GM19468 (cell line): ENCODE data around the gene MT1F.

Source experiments
- ATAC-seq: cut with Tn5 transposase; IDR thresholded peaks from one replicate; pipeline ENCODE4 v1.9.1; 2021; ENCODE audit warnings: mild to moderate bottlenecking, moderate library complexity, moderate number of reproducible peaks; ENCODE audit not compliant: unreplicated experiment; ENCODE audit errors: extremely low read depth

Gene MT1F

DNA sequence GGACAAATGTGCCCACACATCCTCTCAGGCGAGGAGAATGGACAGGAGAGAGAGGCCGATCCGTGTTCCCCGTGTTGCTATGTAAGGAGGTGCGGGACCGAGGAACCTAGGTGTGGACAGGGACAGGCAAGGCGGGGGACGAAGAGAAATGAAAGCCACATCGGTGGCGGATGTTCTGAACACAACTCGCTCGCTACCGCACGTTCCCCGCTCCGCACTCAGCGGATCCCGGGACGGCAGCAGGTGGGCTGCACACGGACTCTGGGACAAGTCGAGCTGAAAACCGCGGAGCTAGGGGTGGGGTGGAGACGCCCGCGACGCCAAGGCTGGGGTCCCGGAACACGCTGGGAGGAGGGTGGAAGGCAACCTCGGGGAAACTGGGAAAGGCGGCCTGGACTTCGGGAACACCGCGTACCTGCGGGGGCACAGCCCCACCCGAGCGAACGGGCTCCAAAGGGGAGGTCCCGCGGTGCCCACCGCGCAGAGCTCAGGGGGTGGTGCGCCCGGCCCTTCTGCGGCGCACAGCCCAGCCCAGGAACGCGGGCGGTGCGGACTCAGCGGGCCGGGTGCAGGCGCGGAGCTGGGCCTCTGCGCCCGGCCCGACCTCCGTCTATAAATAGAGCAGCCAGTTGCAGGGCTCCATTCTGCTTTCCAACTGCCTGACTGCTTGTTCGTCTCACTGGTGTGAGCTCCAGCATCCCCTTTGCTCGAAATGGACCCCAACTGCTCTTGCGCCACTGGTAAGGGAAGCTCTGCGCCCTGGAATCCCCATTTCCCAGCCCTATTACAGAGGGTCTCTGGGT lies 32.4 kb upstream of the MT1F start, which contains the start of gene MT1E:
MT1E (plus strand) TSS at position 642 of the 803 bp plus-strand sequence; CDS start at position 713, 71 bp downstream.
- peak; percentile 33 for ATAC-seq

DNA sequence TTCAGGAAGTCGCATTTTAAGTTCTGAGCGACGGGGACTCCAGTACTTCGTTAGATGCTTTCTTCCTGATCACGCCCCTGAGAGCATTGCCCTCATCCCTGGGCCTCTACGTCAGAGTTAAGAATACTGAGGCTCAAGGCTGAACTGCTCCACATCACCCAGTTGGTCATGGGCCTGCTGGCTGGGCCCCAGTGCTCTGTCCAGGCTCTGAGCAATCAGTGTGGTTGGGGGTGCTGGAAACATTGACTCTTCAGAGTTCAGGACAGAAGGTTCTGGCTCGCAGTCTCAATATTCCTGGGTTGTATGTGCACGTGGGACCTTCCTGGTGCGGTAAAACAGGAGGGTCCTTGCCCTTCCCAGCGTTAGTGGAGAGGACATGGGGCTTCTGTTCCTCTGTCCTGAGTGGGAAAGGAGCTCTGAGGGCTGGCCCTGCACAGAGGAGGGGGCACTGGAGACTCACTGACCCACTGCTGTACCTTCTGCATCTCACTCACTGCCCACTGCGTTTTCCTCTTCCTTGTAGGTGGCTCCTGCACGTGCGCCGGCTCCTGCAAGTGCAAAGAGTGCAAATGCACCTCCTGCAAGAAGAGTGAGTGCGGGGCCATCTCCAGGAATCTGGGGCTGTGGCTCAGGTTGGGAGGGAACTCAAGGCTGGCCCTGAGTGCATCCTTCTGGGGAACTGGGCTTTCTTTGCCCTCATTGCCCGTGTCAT lies 31.7 kb upstream of the MT1F start:
- no peak for ATAC-seq

DNA sequence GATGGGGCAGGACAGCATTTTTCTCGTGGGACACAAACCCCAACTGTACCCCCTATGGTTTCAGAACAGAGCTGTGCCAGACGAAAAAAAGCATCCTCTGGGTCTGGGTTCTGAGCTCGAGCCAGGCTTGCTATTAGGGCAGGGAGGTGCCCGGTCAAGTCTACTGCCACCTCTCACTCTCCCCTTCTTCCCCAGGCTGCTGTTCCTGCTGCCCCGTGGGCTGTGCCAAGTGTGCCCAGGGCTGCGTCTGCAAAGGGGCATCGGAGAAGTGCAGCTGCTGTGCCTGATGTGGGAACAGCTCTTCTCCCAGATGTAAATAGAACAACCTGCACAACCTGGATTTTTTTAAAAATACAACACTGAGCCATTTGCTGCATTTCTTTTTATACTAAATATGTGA lies 31.1 kb upstream of the MT1F start:
- ATAC-seq = no peak

DNA sequence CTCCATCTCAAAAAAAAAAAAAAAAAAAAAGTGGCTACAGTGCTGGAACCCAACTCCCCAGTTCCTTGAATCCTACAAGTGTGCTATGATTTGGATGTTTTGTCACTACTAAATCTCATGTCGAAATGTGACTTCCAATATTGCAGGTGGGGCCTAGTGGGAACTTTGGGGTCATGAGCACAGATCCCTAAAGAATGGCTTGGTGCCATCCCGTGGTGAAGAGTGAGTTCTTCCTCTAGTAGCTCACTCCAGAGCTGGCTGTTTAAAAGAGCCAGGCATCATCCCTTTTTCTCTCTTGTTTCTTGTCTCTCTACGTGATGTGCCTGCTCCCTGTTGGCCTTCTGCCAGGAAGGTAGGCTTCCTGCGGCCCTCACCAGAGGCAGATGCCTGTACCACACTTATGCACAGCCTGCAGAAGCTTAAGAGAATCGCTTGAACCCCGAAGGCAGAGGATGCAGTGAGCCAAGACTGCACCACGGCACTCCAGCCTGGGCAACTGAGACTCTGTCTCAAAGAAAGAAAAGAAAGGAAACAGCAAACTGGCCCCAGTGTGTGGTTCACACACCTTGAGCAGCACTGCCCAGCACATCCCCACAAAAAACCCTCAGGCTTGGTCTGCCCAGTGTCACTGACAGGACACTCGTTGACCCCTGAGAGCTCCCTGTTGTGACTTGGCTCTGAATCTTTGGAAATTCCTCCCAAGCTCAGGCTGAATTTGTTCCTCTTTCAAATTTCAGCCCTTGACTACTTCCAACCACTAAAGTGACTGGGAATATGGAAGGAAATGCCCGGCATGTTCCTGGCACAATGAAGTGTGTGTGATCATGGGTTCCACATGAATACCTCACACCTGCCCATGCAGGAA lies 29.0 kb upstream of the MT1F start:
- no peak for ATAC-seq

DNA sequence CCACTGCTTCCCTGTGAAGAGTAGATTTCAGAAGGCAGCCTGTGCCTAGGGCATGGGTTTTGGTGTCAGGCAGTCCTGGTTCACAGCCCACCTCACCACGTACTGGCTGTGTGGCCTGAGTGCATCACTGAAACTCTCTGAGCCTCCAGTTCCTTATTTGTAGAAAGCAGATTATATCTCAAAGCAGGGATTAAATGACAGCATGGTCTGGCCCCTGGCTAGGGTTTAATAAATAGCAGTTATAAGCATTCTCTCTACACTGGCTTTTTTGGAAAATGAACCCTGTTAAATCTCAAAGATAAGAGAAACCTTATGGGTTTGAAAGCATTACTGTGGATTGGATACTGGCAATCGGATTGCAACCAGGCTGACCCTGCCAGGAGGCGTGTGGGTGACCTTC lies 28.2 kb upstream of the MT1F start:
- ATAC-seq = no peak

DNA sequence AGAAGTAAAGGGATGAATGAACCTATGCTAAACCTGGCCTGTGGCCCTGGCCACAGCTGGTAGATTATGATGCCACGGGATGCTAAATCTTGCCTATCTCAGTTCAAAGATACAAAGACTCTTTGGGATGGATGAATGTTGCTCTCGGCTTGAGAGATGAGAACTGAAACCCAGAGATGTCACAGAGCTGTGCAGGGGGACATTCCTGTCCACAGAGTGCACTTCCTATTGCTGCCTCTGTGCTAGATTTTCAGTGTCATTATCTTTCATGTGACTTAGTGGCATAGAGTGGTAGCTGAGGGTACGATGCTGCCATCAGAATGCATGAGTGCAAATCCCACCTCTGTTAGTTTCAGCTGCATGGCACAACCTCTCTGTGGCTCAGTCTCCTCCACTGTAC lies 27.6 kb upstream of the MT1F start:
- peak; percentile 56 for ATAC-seq

DNA sequence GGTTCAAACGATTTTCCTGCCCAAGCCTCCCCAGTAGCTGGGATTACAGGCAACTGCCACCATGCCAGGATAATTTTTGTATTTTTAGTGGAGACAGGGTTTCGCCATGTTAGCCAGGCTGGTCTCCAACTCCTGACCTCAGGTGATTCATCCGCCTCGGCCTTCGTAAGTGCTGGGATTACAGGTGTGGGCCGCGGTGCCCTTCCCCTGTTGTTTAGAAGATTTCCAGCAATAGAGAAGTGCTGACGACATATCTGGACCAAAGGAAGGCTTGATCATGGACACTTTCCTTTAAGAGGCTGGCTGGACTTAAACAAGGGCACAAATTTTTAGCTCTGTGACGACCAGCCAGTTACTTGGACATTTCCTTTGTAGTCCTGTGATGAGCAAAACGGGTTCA lies 26.6 kb upstream of the MT1F start:
- no peak for ATAC-seq

DNA sequence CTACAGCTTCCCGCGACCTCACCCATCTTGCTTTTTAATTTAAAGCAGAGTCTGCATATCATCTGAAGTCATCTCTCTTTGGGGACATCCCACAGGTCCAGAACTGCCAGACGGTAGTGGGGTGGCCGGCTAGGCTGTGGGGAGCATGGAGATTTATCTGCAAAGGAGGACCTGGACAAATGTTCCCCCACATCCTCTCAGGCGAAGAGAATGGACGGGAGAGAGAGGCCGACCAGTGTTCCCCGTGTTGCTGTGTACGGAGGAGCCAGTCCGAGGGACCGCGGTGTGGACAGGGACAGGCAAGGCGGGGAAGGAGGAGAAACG lies 26.0 kb upstream of the MT1F start:
- no peak for ATAC-seq

DNA sequence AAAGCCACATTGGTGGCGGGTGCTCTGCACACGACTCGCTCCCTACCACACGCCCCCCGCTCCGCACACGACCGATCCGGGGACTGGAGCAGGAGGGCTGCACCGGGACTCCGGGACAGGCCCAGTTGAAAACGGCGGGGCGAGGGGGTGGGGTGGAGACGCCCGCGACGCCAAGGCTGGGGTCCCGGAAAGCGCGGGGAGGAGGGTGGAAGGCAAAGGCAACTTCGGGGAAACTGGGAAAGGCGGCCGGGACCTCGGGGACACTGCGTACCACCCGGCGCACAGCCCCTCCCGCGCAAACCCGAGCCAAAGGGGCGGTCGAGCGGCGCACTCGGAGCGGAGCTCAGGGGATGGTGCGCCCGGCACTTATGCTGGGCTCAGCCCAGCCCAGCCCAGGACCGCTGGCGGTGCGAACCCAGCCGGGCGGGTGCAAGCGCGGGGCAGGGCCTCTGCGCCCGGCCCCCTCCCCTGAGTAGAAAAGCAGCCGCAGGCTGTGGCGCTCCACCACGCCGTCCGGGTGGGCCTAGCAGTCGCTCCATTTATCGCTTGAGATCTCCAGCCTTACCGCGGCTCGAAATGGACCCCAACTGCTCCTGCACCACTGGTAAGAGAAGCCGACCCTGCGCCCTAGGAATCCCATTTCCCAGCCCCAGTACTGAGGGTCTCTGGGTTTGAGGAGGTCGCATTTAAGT lies 25.5 kb upstream of the MT1F start, which contains the start of gene MT1M:
MT1M (plus strand) TSS at position 504 of the 692 bp plus-strand sequence; CDS start at position 577, 73 bp downstream.
- ATAC-seq = no peak

DNA sequence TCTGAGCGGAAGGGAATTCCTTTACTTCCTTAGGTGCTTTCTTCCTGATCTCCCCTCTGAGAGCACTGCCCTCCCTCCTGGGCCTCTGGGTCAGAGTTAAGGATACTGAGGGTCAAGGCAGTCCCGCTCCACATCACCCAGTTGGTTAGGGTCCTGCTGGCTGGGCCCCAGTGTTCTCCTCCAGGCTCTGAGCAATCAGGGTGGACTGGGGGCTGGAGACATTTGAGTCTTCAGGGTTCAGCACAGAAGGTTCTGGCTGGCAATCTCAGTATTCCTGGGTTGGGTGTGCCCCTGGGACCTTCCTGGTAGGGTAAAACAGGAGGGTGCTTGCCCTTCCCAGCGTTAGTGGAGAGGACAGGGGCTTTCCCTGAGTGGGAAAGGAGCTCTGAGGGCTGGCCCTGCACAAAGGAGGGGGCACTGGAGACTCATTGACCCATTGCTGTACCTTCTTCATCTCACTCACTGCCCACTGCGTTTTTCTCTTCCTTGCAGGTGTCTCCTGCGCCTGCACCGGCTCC lies 24.9 kb upstream of the MT1F start:
- ATAC-seq = no peak

DNA sequence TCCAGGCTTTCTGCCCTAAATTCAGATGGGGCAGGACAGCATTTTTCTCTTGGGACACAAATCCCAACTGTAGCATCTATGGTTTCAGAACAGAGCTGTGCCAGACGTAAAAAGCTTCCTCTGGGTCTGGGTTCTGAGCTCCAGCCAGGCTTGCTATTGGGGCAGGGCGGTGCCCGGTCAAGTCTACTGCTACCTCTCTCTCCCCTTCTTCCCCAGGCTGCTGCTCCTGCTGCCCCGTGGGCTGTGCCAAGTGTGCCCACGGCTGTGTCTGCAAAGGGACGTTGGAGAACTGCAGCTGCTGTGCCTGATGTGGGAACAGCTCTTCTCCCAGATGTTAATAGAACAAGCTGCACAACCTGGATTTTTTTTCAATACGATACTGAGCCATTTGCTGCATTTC lies 24.2 kb upstream of the MT1F start:
- ATAC-seq = no peak

DNA sequence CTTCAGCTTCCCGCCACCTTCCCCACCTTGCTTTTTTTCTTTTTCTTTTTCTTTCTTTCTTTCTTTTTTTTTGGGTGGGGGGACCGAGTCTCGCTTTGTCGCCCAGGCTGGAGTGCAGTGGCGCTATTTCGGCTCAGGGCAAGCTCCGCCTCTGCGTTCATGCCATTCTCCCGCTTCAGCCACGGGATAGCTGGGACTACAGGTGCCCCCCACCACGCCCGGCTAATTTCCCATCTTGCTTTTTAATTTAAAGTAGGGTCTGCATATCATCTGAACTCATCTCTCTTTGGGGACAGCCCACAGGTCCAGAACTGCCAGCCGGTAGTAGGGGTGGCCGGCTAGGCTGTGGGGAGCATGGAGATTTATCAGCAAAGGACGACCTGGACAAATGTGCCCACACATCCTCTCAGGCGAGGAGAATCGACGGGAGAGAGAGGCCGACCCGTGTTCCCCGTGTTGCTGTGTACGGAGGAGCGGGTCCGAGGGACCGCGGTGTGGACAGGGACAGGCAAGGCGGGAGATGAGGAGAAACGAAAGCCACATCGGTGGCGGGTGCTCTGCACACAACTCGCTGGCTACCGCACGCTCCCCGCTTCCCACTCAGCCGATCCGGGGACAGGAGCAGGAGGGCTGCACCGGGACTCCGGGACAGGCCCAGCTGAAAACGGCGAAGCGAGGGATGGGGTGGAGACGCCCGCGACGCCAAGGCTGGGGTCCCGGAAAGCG lies 22.9 kb upstream of the MT1F start:
- no peak for ATAC-seq

DNA sequence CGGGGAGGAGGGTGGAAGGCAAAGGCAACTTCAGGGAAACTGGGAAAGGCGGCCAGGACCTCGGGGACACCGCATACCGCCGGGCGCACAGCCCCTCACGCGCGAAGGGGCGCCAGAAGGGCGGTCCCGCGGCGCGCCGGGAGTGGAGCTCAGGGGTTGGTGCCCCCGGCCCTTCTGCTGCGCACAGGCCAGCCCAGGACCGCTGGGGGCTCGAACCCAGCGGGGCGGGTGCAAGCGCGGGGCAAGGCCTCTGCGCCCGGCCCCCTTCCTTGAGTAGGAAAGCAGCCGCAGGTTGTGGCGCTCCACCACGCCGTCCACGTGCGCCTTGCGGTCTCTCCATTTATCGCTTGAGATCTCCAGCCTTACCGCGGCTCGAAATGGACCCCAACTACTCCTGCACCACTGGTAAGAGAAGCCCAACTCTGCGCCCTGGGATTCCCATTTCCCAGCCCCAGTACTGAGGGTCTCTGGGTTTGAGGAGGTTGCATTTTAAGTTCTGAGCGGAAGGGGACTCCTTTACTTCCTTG lies 22.3 kb upstream of the MT1F start:
- no peak for ATAC-seq

DNA sequence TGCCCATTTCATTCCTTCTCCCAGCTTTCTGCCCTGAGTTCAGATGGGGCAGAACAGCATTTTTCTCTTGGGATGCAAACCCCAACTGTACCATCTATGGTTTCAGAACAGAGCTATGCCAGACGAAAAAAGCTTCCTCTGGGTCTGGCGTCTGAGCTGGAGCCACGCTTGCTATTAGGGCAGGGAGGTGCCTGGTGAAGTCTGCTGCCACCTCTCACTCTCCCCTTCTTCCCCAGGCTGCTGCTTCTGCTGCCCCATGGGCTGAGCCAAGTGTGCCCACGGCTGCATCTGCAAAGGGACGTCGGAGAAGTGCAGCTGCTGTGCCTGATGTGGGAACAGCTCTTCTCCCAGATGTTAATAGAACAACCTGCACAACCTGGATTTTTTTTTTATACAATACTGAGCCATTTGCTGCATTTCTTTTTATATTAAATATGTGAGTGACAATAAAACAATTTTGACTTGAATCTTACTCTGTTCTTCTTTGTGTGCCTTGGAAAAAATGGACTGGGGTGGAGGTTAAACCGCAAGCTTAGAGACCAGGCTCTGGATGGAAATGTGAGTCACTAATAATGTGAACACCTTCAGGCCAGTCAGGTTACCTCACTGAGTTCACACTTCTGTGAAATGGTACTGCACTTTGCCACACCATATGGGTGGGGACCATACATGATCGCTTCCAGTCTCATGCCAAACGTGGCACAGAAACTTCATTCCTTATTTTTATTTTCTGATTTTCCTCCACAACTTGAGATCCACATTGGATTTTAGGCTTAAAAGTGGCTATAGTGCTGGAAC lies 20.9 kb upstream of the MT1F start:
- no peak for ATAC-seq

DNA sequence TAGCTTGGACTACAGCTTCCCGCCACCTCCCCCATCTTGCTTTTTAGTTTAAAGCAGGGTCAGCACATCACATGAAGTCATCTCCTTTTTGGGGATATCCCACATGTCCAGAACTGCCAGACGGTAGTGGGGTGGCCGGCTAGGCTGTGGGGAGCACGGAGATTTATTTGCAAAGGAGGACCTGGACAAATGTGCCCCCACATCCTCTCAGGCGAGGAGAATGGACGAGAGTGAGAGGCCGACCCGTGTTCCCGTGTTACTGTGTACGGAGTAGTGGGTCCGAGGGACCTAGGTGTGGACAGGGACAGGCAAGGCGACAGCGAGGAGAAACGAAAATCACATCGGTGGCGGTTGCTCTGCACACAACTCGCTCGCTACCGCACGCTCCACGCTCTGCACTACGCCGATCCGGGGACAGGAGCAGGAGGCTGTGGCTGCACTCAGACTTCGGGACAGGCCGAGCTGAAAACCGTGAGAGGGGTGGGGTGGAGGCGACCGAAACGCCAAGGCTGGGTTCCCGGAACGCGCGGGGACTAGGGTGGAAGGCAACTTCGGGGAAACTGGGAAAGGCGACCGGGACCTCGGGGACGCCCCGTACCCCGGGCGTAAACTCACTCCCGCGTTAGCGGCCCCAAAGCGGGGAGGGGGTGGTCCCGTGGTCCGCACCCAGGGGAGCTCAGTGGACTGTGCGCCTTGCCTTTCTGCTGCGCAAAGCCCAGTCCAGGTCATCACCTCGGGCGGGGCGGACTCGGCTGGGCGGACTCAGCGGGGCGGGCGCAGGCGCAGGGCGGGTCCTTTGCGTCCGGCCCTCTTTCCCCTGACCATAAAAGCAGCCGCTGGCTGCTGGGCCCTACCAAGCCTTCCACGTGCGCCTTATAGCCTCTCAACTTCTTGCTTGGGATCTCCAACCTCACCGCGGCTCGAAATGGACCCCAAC lies 19.7 kb upstream of the MT1F start, which contains the start of gene MT1A:
MT1A (plus strand) TSS at position 853 of the 937 bp plus-strand sequence; CDS start at position 926, 73 bp downstream.
- no peak for ATAC-seq

DNA sequence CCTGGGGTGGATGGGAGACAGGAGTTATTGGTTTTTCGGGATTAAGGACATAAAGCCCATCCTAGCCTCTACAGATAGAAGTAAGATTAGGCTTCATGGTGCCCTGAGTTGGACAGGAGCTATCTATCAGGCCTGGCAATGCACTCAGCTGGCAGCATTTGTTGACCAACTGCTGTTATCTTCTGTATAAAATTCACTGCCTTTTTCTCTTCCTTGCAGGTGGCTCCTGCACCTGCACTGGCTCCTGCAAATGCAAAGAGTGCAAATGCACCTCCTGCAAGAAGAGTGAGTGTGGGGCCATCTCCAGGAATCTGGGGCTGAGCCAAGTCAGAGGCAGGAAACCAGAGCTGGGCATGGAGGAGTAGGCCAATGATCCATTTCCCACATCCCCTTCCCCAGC lies 18.7 kb upstream of the MT1F start:
- ATAC-seq = no peak

DNA sequence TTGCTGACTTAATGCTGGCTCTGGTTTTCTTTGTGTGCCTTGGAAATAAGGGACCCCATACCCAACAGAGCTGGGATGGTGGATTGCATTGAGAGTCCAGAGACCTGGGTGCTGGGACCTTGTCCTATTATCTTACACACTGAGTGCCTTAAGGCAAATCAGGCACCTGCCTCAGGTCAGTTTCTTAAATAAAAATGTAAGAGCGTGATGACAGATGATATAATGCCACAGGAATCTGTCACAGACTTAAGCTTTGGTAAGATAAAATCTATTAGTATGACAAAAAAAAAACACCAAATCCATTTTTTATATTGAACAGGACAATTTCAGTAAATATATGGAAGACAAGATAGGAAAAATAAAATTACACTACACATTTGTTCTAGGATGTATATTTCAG lies 17.7 kb upstream of the MT1F start:
- ATAC-seq = no peak
